WTC11 (cell line): ENCODE measurements around the gene BBS4. TPM values are rescaled to one million over a fixed set of nuclear protein-coding genes. Genes with fewer than 3 reads are reported as not detected.

Experiments used
- ATAC-seq: fragments of 200-7000 bp; cut with Tn5 transposase; 2 replicates; pipeline ENCODE4 v1.10.0; 2021; ENCODE audit warnings: mild to moderate bottlenecking, moderate library complexity
- CTCF ChIA-PET: fragments of 300-600 bp; sonication (Branson Sonifier 250); formaldehyde crosslinking; loops from one replicate; lab custom pipeline; 2021; ENCODE audit warnings: antibody characterized with exemption; lab: Charles Lee
- POLR2A ChIA-PET: fragments of 350-600 bp; sonication (Branson Sonifier 250); formaldehyde crosslinking; loops from one replicate; lab custom pipeline; 2021; ENCODE audit warnings: antibody characterized with exemption; lab: Charles Lee
- DNase-seq: peaks from one replicate; pipeline ENCODE4 v3.0.0; 2021; ENCODE audit warnings: low spot score
- H3K27ac Mint-ChIP-seq: 2 replicates; pipeline ENCODE4 v1.8.0; 2021; ENCODE audit warnings: mixed read lengths
- H3K27me3 Mint-ChIP-seq: 2 replicates; pipeline ENCODE4 v1.8.0; 2021; ENCODE audit warnings: low read depth, mild to moderate bottlenecking, moderate library complexity, mixed read lengths
- H3K36me3 Mint-ChIP-seq: 2 replicates; pipeline ENCODE4 v1.8.0; 2021; ENCODE audit warnings: mixed read lengths
- H3K4me1 Mint-ChIP-seq: 2 replicates; pipeline ENCODE4 v1.8.0; 2022; ENCODE audit warnings: mixed read lengths
- H3K4me3 Mint-ChIP-seq: 2 replicates; pipeline ENCODE4 v1.8.0; 2021; ENCODE audit warnings: mild to moderate bottlenecking, moderate library complexity, mixed read lengths
- H3K9me3 Mint-ChIP-seq: 2 replicates; pipeline ENCODE4 v1.8.0; 2021; ENCODE audit warnings: mixed read lengths
- ATF3 ChIP-seq: sonication (generic); formaldehyde crosslinking; conservative IDR thresholded peaks from 2 replicates; pipeline ENCODE4 v1.8.1; 2022; ENCODE audit warnings: mild to moderate bottlenecking, missing genetic modification reagents
- CBFB ChIP-seq: sonication (generic); formaldehyde crosslinking; IDR thresholded peaks from 2 replicates; pipeline ENCODE4 v1.8.1; 2022; ENCODE audit warnings: mild to moderate bottlenecking, low read depth, missing genetic modification reagents
- CREB1 ChIP-seq: sonication (generic); formaldehyde crosslinking; IDR thresholded peaks from 2 replicates; pipeline ENCODE4 v1.8.0; 2023; ENCODE audit warnings: mild to moderate bottlenecking, missing genetic modification reagents
- CREM ChIP-seq: sonication (generic); formaldehyde crosslinking; IDR thresholded peaks from 2 replicates; pipeline ENCODE4 v1.8.1; 2022; ENCODE audit warnings: mild to moderate bottlenecking, missing genetic modification reagents, moderate library complexity
- ELF4 ChIP-seq: sonication (generic); formaldehyde crosslinking; IDR thresholded peaks from 2 replicates; pipeline ENCODE4 v1.8.1; 2022; ENCODE audit warnings: low read depth, mild to moderate bottlenecking, moderate library complexity, missing genetic modification reagents
- EMX1 ChIP-seq: fragments of 250-450 bp; sonication (Bioruptor Pico); IDR thresholded peaks from 2 replicates; pipeline ENCODE4 v1.8.0; 2021; ENCODE audit warnings: mild to moderate bottlenecking
- IRF1 ChIP-seq: sonication (generic); formaldehyde crosslinking; IDR thresholded peaks from 2 replicates; pipeline ENCODE4 v1.8.0; 2023; ENCODE audit warnings: missing genetic modification reagents
- MXD4 ChIP-seq: fragments of 250-450 bp; sonication (Bioruptor Pico); IDR thresholded peaks from 2 replicates; pipeline ENCODE4 v1.8.0; 2021; ENCODE audit warnings: mild to moderate bottlenecking, moderate library complexity, borderline replicate concordance
- MYBL2 ChIP-seq: sonication (generic); formaldehyde crosslinking; IDR thresholded peaks from 2 replicates; pipeline ENCODE4 v1.8.1; 2023; ENCODE audit warnings: mild to moderate bottlenecking, moderate library complexity, missing genetic modification reagents
- NFE2L1 ChIP-seq: sonication (generic); formaldehyde crosslinking; IDR thresholded peaks from 2 replicates; pipeline ENCODE4 v1.8.1; 2023; ENCODE audit warnings: missing genetic modification reagents
- NR2C2 ChIP-seq: sonication (generic); formaldehyde crosslinking; IDR thresholded peaks from 2 replicates; pipeline ENCODE4 v1.8.0; 2022; ENCODE audit warnings: mild to moderate bottlenecking, missing genetic modification reagents
- OVOL2 ChIP-seq: fragments of 250-450 bp; sonication (Bioruptor Pico); IDR thresholded peaks from 2 replicates; pipeline ENCODE4 v1.9.0; 2021; ENCODE audit warnings: mild to moderate bottlenecking, borderline replicate concordance
- PRRX2 ChIP-seq: fragments of 250-450 bp; sonication (Bioruptor Pico); IDR thresholded peaks from 2 replicates; pipeline ENCODE4 v1.8.0; 2021; ENCODE audit warnings: mild to moderate bottlenecking
- SMAD4 ChIP-seq: sonication (generic); formaldehyde crosslinking; IDR thresholded peaks from 2 replicates; pipeline ENCODE4 v1.8.0; 2022; ENCODE audit warnings: mild to moderate bottlenecking, missing genetic modification reagents
- SP1 ChIP-seq: sonication (generic); formaldehyde crosslinking; conservative IDR thresholded peaks from 2 replicates; pipeline ENCODE4 v1.8.1; 2022; ENCODE audit warnings: missing genetic modification reagents
- ZBTB43 ChIP-seq: sonication (generic); formaldehyde crosslinking; IDR thresholded peaks from 2 replicates; pipeline ENCODE4 v1.8.1; 2023; ENCODE audit warnings: mild to moderate bottlenecking, missing genetic modification reagents
- ZNF232 ChIP-seq: sonication (generic); formaldehyde crosslinking; IDR thresholded peaks from 2 replicates; pipeline ENCODE4 v1.8.0; 2022; ENCODE audit warnings: mild to moderate bottlenecking, missing genetic modification reagents
- ZNF263 ChIP-seq: sonication (generic); formaldehyde crosslinking; IDR thresholded peaks from 2 replicates; pipeline ENCODE4 v1.8.1; 2022; ENCODE audit warnings: low read depth, mild to moderate bottlenecking, moderate library complexity, missing genetic modification reagents
- ZNF281 ChIP-seq: sonication (generic); formaldehyde crosslinking; IDR thresholded peaks from 2 replicates; pipeline ENCODE4 v1.8.0; 2023; ENCODE audit warnings: mild to moderate bottlenecking, missing genetic modification reagents
- ZNF317 ChIP-seq: sonication (generic); formaldehyde crosslinking; IDR thresholded peaks from 2 replicates; pipeline ENCODE4 v1.8.1; 2023; ENCODE audit warnings: low read depth, mild to moderate bottlenecking, moderate library complexity, missing genetic modification reagents, borderline replicate concordance
- total RNA-seq: library from RNA; stranded (reverse); gene quantifications from 3 replicates; pipeline ENCODE4 v1.2.3, GENCODE V29; 2021
- TF ChIP-seq, protein P1 (sequence below): fragments of 250-450 bp; sonication (Bioruptor Pico); conservative IDR thresholded peaks from 2 replicates; pipeline ENCODE4 v1.9.0; 2021; ENCODE audit warnings: mild to moderate bottlenecking
- TF ChIP-seq, protein P2 (sequence below): fragments of 250-450 bp; sonication (Bioruptor Pico); IDR thresholded peaks from 2 replicates; pipeline ENCODE4 v1.9.0; 2021; ENCODE audit warnings: moderate library complexity, mild to moderate bottlenecking, inconsistent platforms, borderline replicate concordance
- TF ChIP-seq, protein P3 (sequence below): sonication (generic); formaldehyde crosslinking; IDR thresholded peaks from 2 replicates; pipeline ENCODE4 v1.8.1; 2022; ENCODE audit warnings: mild to moderate bottlenecking, moderate library complexity, missing genetic modification reagents

Gene BBS4
- total RNA-seq, 1 experiment from 2014 or later, result 35.6 TPM

GRCh38 chr15:72749700-72750099 is 63.7 kb downstream of the BBS4 start (continued):
- TF ChIP-seq ATF3 (CRISPR knock-in tag), result no peak
- no peak for TF ChIP-seq MYBL2 (CRISPR knock-in tag)
- TF ChIP-seq ZNF281 (CRISPR knock-in tag), result no peak
- TF ChIP-seq SMAD4 (CRISPR knock-in tag), result no peak
- no peak for TF ChIP-seq CREB1 (CRISPR knock-in tag)
- TF ChIP-seq, protein P1, sequence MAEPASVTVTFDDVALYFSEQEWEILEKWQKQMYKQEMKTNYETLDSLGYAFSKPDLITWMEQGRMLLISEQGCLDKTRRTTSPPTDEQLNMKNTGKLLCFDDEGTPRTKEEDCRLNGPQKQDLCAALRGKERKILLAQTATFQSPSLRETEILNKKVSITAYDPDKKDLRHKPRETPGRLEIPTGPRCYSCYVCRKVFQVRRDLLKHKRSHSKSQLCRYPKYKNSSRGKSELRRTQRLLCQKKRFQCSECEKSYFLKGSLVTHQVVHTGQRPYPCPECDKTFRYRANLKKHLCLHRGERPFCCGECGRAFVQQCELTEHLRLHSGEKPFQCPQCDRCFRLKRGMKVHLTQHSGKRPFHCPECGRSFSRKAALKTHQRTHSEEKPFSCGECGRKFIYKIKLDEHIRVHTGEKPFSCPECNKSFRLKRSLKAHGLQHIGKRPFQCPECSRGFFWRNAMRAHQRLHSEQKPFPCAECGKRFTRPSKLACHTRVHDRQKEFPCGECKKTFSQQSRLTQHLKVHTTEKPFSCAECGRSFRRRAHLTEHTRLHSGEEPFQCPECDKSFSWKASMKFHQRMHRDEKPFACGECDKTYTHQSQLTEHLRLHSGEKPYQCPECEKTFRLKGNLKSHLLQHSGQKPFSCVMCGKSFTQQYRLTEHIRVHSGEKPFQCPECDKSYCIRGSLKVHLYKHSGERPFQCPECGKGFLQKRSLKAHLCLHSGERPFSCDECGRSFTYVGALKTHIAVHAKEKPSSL (CRISPR knock-in tag), result no peak
- no peak for TF ChIP-seq OVOL2 (CRISPR knock-in tag)
- TF ChIP-seq SP1 (CRISPR knock-in tag), result no peak
- TF ChIP-seq, all 79 proteins: peak for 0

GRCh38 chr15:72751751-72752455 is 65.9 kb downstream of the BBS4 start:
- Mint-ChIP-seq H3K4me3 (no peak overlapping the region), H3K27me3 (no peaks in the 10 kb centered on the region), H3K36me3 (peaks cover 42% of the 10 kb centered on the region), H3K4me1 (no peaks in the 10 kb centered on the region), H3K9me3 (peaks cover 3% of the 10 kb centered on the region), H3K27ac (no peak overlapping the region)
- POLR2A ChIA-PET, result interaction anchor here (0.6 kb wide), 1 partner anchor 166 kb away, joined by 4 read pairs; no protein-coding TSS in a partner anchor
- DNase-seq (no peak), ATAC-seq (no peak)
- CTCF ChIA-PET, result interaction anchor here (0.9 to 1.2 kb wide), 3 partner anchors 30 to 514 kb away, joined by 3 to 4 read pairs (median 3); no protein-coding TSS in a partner anchor
- TF ChIP-seq CBFB (CRISPR knock-in tag) (no peak), EMX1 (CRISPR knock-in tag) (no peak)

DNA sequence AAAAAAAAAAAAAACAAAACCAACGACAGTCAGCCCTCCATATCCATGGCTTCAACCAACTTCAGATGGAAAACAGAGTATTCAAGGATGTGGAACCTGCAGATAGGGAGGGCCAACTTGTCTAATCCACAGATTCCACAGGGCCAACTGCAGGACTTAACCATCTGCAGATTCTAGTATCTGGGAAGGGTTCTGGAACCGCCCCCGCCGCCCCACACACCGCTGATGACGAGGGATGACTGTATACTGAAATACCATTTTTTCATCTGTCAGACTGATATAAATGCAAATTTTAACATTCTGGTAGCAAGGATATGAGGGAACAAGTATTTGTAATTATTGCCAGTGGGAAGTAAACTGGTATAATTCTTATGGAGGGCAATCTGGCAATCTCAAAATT is 68.1 kb downstream of the BBS4 start:
- POLR2A ChIA-PET, result no interaction called here
- no peak overlapping the region for H3K27ac Mint-ChIP-seq
- peaks cover 53% of the 10 kb centered on the region for H3K36me3 Mint-ChIP-seq
- H3K27me3 Mint-ChIP-seq, result no peaks in the 10 kb centered on the region
- H3K4me1 Mint-ChIP-seq, result no peaks in the 10 kb centered on the region
- TF ChIP-seq PRRX2 (CRISPR knock-in tag) (no peak), ZNF263 (no peak), MYBL2 (CRISPR knock-in tag) (no peak), CREM (no peak), ELF4 (CRISPR knock-in tag) (no peak), NR2C2 (CRISPR knock-in tag) (no peak), ZNF317 (CRISPR knock-in tag) (no peak), OVOL2 (CRISPR knock-in tag) (no peak), NFE2L1 (CRISPR knock-in tag) (no peak), MXD4 (CRISPR knock-in tag) (no peak), ZNF232 (no peak), ZBTB43 (CRISPR knock-in tag) (no peak), IRF1 (CRISPR knock-in tag) (no peak)
- TF ChIP-seq, protein P2, sequence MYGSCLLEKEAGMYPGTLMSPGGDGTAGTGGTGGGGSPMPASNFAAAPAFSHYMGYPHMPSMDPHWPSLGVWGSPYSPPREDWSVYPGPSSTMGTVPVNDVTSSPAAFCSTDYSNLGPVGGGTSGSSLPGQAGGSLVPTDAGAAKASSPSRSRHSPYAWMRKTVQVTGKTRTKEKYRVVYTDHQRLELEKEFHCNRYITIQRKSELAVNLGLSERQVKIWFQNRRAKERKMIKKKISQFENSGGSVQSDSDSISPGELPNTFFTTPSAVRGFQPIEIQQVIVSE, result no peak
- TF ChIP-seq, protein P3, sequence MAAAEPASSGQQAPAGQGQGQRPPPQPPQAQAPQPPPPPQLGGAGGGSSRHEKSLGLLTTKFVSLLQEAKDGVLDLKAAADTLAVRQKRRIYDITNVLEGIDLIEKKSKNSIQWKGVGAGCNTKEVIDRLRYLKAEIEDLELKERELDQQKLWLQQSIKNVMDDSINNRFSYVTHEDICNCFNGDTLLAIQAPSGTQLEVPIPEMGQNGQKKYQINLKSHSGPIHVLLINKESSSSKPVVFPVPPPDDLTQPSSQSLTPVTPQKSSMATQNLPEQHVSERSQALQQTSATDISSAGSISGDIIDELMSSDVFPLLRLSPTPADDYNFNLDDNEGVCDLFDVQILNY (CRISPR knock-in tag), result no peak
- CTCF ChIA-PET, result interaction anchor here (1.6 kb wide), 1 partner anchor 32 kb away, joined by 4 read pairs; no protein-coding TSS in a partner anchor
- DNase-seq, result no peak
- H3K9me3 Mint-ChIP-seq, result no peaks in the 10 kb centered on the region
- no peak for ATAC-seq
- H3K4me3 Mint-ChIP-seq, result no peak overlapping the region
